ENCODE data around the gene MAP3K13.

DNA sequence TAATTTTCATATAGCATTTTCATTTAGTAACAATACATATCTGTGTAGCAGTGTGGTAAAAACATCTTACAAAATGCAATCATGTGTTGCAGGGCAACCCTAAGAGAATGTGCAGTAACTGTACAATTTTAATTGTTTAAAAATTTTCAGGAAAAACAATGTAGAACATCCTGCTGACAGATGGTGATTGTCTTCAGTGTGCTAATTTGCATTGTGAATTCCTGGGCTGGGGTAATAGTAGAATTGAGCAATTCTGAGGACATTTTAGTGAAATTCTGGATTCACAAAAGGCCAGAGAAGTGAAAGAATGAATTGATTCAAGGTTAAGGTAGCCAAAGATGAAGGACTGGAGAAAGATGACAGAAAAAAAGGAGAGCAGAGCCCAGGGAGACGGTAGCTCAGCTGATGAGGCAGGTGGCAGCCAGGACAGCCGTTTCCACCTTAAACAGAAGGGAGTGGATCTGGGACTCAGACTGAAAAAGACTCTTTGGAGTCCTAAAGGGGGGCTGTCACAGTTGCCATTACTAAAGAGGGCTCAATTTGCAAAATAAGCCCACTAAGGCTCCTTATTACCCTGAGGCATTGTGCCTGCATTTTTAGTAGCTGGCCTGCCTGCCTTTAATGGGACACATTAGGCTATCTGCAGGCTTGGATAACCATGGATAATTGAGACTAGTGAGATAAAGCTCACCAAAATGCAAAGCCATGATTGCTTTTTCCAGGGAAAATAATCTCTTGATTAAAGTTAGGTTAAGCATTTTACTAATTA lies 8.6 kb downstream of the MAP3K13 start:
- TF ChIP-seq, protein P1, sequence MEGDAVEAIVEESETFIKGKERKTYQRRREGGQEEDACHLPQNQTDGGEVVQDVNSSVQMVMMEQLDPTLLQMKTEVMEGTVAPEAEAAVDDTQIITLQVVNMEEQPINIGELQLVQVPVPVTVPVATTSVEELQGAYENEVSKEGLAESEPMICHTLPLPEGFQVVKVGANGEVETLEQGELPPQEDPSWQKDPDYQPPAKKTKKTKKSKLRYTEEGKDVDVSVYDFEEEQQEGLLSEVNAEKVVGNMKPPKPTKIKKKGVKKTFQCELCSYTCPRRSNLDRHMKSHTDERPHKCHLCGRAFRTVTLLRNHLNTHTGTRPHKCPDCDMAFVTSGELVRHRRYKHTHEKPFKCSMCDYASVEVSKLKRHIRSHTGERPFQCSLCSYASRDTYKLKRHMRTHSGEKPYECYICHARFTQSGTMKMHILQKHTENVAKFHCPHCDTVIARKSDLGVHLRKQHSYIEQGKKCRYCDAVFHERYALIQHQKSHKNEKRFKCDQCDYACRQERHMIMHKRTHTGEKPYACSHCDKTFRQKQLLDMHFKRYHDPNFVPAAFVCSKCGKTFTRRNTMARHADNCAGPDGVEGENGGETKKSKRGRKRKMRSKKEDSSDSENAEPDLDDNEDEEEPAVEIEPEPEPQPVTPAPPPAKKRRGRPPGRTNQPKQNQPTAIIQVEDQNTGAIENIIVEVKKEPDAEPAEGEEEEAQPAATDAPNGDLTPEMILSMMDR (IDR thresholded peaks at IDR 0.05; ENCODE audit: insufficient read depth, low read depth, low read length), result no peak
- TF ChIP-seq EZH2 (IDR thresholded peaks at IDR 0.05; ENCODE audit: insufficient read depth, low read length), result no peak

All from astrocyte (in vitro differentiated cells and primary cell).